HFF-Myc (cell line): Measurements from ENCODE around the gene FSTL4.

Experiments used
- DNase-seq: peaks from one replicate; pipeline ENCODE4 v3.0.0-alpha.2; 2011; ENCODE audit warnings: low read depth; ENCODE audit errors: extremely low read depth
- H3K4me3 ChIP-seq: replicated peaks from 2 replicates; pipeline ENCODE4 v1.5.1; 2011; ENCODE audit warnings: low read depth, mild to moderate bottlenecking, control low read depth, low read length
- CTCF ChIP-seq: IDR thresholded peaks from 2 replicates; pipeline ENCODE4 v1.5.1; 2012; ENCODE audit warnings: mild to moderate bottlenecking, low read depth, low read length, control low read depth; ENCODE audit errors: missing control alignments

The FSTL4 gene

GRCh38 chr5:133289686-133290367 lies 322.5 kb downstream of the FSTL4 start:
- DNase-seq: no peak
- no peak overlapping the region for H3K4me3 ChIP-seq
- TF ChIP-seq CTCF: no peak

GRCh38 chr5:133287500-133287899 lies 324.8 kb downstream of the FSTL4 start:
- DNase-seq: no peak
- TF ChIP-seq CTCF: peak; percentile 78
- H3K4me3 ChIP-seq: no peak overlapping the region

- no peak for TF ChIP-seq CTCF
- no peak overlapping the region for H3K4me3 ChIP-seq
- DNase-seq: no peak
Observed at GRCh38 chr5:133286483-133286882, 325.9 kb downstream of the FSTL4 start.

- peak; percentile 64 for DNase-seq
- TF ChIP-seq CTCF: no peak
- no peak overlapping the region for H3K4me3 ChIP-seq
Observed at GRCh38 chr5:133285583-133286021, 326.7 kb downstream of the FSTL4 start.

GRCh38 chr5:133284306-133284705 lies 328.0 kb downstream of the FSTL4 start:
- TF ChIP-seq CTCF: no peak
- DNase-seq: no peak
- no peak overlapping the region for H3K4me3 ChIP-seq

DNA sequence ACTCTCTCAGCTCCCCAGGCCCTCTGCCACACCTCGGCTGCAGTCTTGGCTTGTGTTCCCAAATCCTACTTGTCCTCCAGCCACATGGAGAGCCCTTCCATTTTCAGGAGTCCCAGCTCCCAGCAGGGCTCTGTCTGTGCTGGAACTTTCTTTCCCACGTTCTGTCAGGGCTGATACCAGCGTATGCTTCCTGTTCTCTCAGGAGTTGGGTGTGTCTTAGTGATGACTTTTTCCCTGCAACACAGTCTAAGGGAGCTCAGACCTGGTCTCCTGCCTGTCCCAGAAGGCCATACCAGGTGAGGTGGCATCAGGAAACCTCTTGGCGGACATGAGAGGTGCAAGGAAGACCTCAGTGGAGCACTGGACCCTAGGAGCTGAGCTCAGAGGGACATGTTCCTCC lies 334.0 kb downstream of the FSTL4 start:
- no peak for TF ChIP-seq CTCF
- H3K4me3 ChIP-seq: no peak overlapping the region
- no peak for DNase-seq

DNA sequence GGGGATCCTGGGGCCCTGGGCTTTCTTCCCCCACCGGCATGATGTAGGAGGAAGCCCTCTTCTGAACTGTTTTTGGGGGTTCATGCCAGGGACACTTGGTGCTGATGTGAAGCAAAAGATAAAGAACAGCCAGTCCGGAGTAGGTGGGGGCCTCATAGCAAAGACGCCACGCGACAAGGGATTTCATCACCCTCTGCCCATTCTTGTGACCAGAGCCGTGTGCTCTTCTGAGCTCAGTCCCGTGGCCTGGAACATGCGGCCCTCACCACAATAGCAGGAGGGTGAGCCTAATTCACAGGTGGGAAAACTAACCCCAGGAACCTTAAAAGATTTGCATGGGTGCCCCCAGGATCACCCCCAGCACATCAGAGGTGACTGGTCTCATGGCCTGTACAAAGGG lies 334.6 kb downstream of the FSTL4 start:
- TF ChIP-seq CTCF: no peak
- H3K4me3 ChIP-seq: no peak overlapping the region
- DNase-seq: no peak
